GOT3 (cell line): ENCODE measurements around the gene INIP.
"Not testable (repeated sequence)": the region's sequence is repeated elsewhere in the genome, so short reads cannot be mapped to it uniquely, and the experiment has no call there.

Experiments
- DNase-seq: peaks from one replicate; lab custom pipeline; 2025; ENCODE audit warnings: mixed read lengths; lab: John Stamatoyannopoulos, UW

INIP gene

GRCh38 chr9:112673221-112673620 is 44.7 kb downstream of the INIP start:
- DNase-seq: not testable (repeated sequence)

GRCh38 chr9:112670991-112671625 is 46.8 kb downstream of the INIP start:
- DNase-seq: no peak

- DNase-seq: no peak
Observed at GRCh38 chr9:112669326-112669725, 48.6 kb downstream of the INIP start.

GRCh38 chr9:112665347-112665746 is 52.6 kb downstream of the INIP start:
- no peak for DNase-seq

- no peak for DNase-seq
Observed at GRCh38 chr9:112664531-112664930, 53.4 kb downstream of the INIP start.

- no peak for DNase-seq
Observed at GRCh38 chr9:112663681-112664080, 54.2 kb downstream of the INIP start.

GRCh38 chr9:112659906-112660305 is 58.0 kb downstream of the INIP start:
- DNase-seq: no peak

GRCh38 chr9:112655668-112656067 is 62.2 kb downstream of the INIP start:
- DNase-seq: no peak

- DNase-seq: no peak
Observed at GRCh38 chr9:112654282-112654681, 63.6 kb downstream of the INIP start.

- DNase-seq: no peak
Observed at GRCh38 chr9:112648624-112649023, 69.3 kb downstream of the INIP start.

- no peak for DNase-seq
Observed at GRCh38 chr9:112647596-112647995, 70.3 kb downstream of the INIP start.

GRCh38 chr9:112642126-112642525 is 75.8 kb downstream of the INIP start:
- no peak for DNase-seq

GRCh38 chr9:112640311-112640710 is 77.6 kb downstream of the INIP start:
- DNase-seq: no peak
